Neural progenitor cell (in vitro differentiated cells): ENCODE results near the gene CEND1. TPM values are rescaled to one million over a fixed set of nuclear protein-coding genes. Genes with fewer than 3 reads are reported as not detected.

Source experiments
- DNase-seq: peaks from one replicate; pipeline ENCODE4 v3.0.0-alpha.2; 2016; ENCODE audit warnings: low spot score
- H2AFZ ChIP-seq: fragments of 200-600 bp; sonication (generic); replicated peaks from 2 replicates; pipeline ENCODE4 v1.6.1; 2016; ENCODE audit warnings: antibody characterized with exemption
- H3F3A ChIP-seq: fragments of 200-600 bp; sonication (generic); 2 replicates; pipeline ENCODE4 v1.6.1; 2016; ENCODE audit warnings: antibody characterized with exemption, low read depth
- H3K27ac ChIP-seq: fragments of 200-600 bp; sonication (generic); 2 replicates; pipeline ENCODE4 v1.5.1; 2016; ENCODE audit warnings: mild to moderate bottlenecking
- H3K27me3 ChIP-seq: fragments of 200-600 bp; sonication (generic); 2 replicates; pipeline ENCODE4 v1.6.1; 2016; ENCODE audit warnings: mild to moderate bottlenecking, moderate library complexity
- H3K36me3 ChIP-seq: fragments of 200-600 bp; sonication (generic); 2 replicates; pipeline ENCODE4 v1.5.1; 2016
- H3K4me1 ChIP-seq: fragments of 200-600 bp; sonication (generic); 2 replicates; pipeline ENCODE4 v1.6.1; 2016; ENCODE audit warnings: mixed run types
- H3K4me2 ChIP-seq: fragments of 200-600 bp; sonication (generic); 2 replicates; pipeline ENCODE4 v1.6.1; 2016
- H3K4me3 ChIP-seq: fragments of 200-600 bp; sonication (generic); 2 replicates; pipeline ENCODE4 v1.5.1; 2016
- H3K79me2 ChIP-seq: fragments of 200-600 bp; sonication (generic); 2 replicates; pipeline ENCODE4 v1.6.1; 2016; ENCODE audit warnings: low read depth
- H3K9ac ChIP-seq: fragments of 200-600 bp; sonication (generic); 2 replicates; pipeline ENCODE4 v1.6.1; 2016
- H3K9me3 ChIP-seq: fragments of 200-600 bp; sonication (generic); 2 replicates; pipeline ENCODE4 v1.5.1; 2016; ENCODE audit warnings: low read depth
- H4K20me1 ChIP-seq: fragments of 200-600 bp; sonication (generic); 2 replicates; pipeline ENCODE4 v1.6.1; 2016; ENCODE audit warnings: low read depth
- H3K27ac Mint-ChIP-seq: 3 replicates; pipeline ENCODE4 v1.8.0; 2021; ENCODE audit warnings: mixed read lengths
- H3K27me3 Mint-ChIP-seq: 2 replicates; pipeline ENCODE4 v1.8.0; 2022; ENCODE audit warnings: low read depth, mild to moderate bottlenecking, inconsistent platforms, moderate library complexity, mixed read lengths; ENCODE audit not compliant: insufficient read depth
- H3K36me3 Mint-ChIP-seq: 3 replicates; pipeline ENCODE4 v1.8.0; 2021; ENCODE audit warnings: mixed read lengths
- H3K4me1 Mint-ChIP-seq: 3 replicates; pipeline ENCODE4 v1.8.0; 2021; ENCODE audit warnings: mixed read lengths
- H3K4me3 Mint-ChIP-seq: 3 replicates; pipeline ENCODE4 v1.8.0; 2021; ENCODE audit warnings: mild to moderate bottlenecking, moderate library complexity, mixed read lengths
- H3K9me3 Mint-ChIP-seq: 3 replicates; pipeline ENCODE4 v1.8.0; 2020; ENCODE audit warnings: mixed read lengths
- CTCF ChIP-seq: fragments of 200-600 bp; sonication (generic); IDR thresholded peaks from 2 replicates; pipeline ENCODE4 v1.5.1; 2017; ENCODE audit warnings: antibody characterized with exemption, mild to moderate bottlenecking
- EZH2 ChIP-seq: fragments of 200-600 bp; sonication (generic); IDR thresholded peaks from 2 replicates; pipeline ENCODE4 v1.6.1; 2017; ENCODE audit warnings: antibody characterized with exemption, mild to moderate bottlenecking, moderate library complexity
- EZH2phosphoT487 ChIP-seq: fragments of 200-600 bp; sonication (generic); IDR thresholded peaks from 2 replicates; pipeline ENCODE4 v1.6.1; 2017; ENCODE audit warnings: antibody characterized with exemption
- total RNA-seq: library from RNA; depleted of rRNA; stranded (reverse); fragments of >200 nt; gene quantifications from 2 replicates; pipeline ENCODE4 v1.2.3, GENCODE V29; 2015; ENCODE audit warnings: low replicate concordance

CEND1 gene
- total RNA-seq, 1 donor from 2014 or later: 0.94 TPM

GRCh38 chr11:769887-770641, 19.8 kb downstream of the CEND1 start:
- no peaks in the 10 kb centered on the region for H3K36me3 ChIP-seq

GRCh38 chr11:767238-767637, 22.7 kb downstream of the CEND1 start:
- H3K27me3 Mint-ChIP-seq: peaks cover 6% of the 10 kb centered on the region
- DNase-seq: no peak
- Histone ChIP-seq H3K27ac (no peak overlapping the region), H3K4me3 (no peak overlapping the region), H3K4me1 (no peaks in the 10 kb centered on the region), H3K27me3 (no peaks in the 10 kb centered on the region), H3K9me3 (no peaks in the 10 kb centered on the region), H3K9ac (no peak overlapping the region), H2AFZ (no peak overlapping the region), H4K20me1 (peaks cover 45% of the 10 kb centered on the region), H3F3A (peaks cover 31% of the 10 kb centered on the region), H3K79me2 (no peaks in the 10 kb centered on the region), H3K4me2 (no peak overlapping the region), H3K36me3 (no peaks in the 10 kb centered on the region)
- no peak for TF ChIP-seq EZH2phosphoT487
- no peak for TF ChIP-seq EZH2
- peaks cover 14% of the 10 kb centered on the region for H3K36me3 Mint-ChIP-seq
- H3K9me3 Mint-ChIP-seq: no peaks in the 10 kb centered on the region
- H3K27ac Mint-ChIP-seq: no peak overlapping the region
- no peaks in the 10 kb centered on the region for H3K4me1 Mint-ChIP-seq
- no peak overlapping the region for H3K4me3 Mint-ChIP-seq

More at GRCh38 chr11:769887-770641, 19.8 kb downstream of the CEND1 start:
- Histone ChIP-seq H3K9me3 (no peaks in the 10 kb centered on the region), H3K79me2 (peaks cover 20% of the 10 kb centered on the region), H3K9ac (no peak overlapping the region), H3K4me1 (peaks cover under 1% of the 10 kb centered on the region), H3K4me3 (no peak overlapping the region), H4K20me1 (peaks cover 50% of the 10 kb centered on the region), H3K27ac (no peak overlapping the region), H3F3A (peaks cover 8% of the 10 kb centered on the region), H3K27me3 (no peaks in the 10 kb centered on the region), H2AFZ (no peak overlapping the region), H3K4me2 (no peak overlapping the region)
- TF ChIP-seq EZH2: no peak
- TF ChIP-seq CTCF: no peak
- TF ChIP-seq EZH2phosphoT487: no peak
- Mint-ChIP-seq H3K27me3 (peaks cover 2% of the 10 kb centered on the region), H3K4me3 (no peak overlapping the region), H3K9me3 (no peaks in the 10 kb centered on the region), H3K36me3 (peaks cover 7% of the 10 kb centered on the region), H3K27ac (no peak overlapping the region), H3K4me1 (no peaks in the 10 kb centered on the region)
- DNase-seq: no peak

DNA sequence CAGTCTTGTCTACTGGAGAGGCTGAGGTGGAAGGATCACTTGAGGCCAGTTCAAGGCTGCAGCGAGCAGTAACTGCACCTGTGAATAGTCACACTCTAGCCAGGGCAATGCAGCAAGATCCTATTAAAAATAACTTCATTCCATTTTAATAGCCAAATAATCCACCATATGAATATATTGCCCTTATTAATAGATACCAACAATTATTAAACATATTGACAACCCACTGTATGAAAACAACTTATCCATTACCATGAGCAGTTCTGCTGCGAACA, 23.0 kb downstream of the CEND1 start:
- Histone ChIP-seq H3K9ac (no peak overlapping the region), H3K79me2 (no peaks in the 10 kb centered on the region), H3K4me1 (no peaks in the 10 kb centered on the region), H3K36me3 (no peaks in the 10 kb centered on the region), H3K9me3 (no peaks in the 10 kb centered on the region), H3K27me3 (no peaks in the 10 kb centered on the region), H3K27ac (no peak overlapping the region), H4K20me1 (peaks cover 47% of the 10 kb centered on the region), H2AFZ (no peak overlapping the region), H3F3A (peaks cover 35% of the 10 kb centered on the region), H3K4me2 (no peak overlapping the region), H3K4me3 (no peak overlapping the region)
- TF ChIP-seq EZH2 (no peak), EZH2phosphoT487 (no peak), CTCF (no peak)
- no peak overlapping the region for H3K27ac Mint-ChIP-seq
- no peak for DNase-seq
- H3K36me3 Mint-ChIP-seq: peaks cover 14% of the 10 kb centered on the region
- peaks cover 6% of the 10 kb centered on the region for H3K27me3 Mint-ChIP-seq
- no peaks in the 10 kb centered on the region for H3K4me1 Mint-ChIP-seq
- no peaks in the 10 kb centered on the region for H3K9me3 Mint-ChIP-seq
- H3K4me3 Mint-ChIP-seq: no peak overlapping the region
